ENCODE results near the gene NFE2L3. TPM values are rescaled to one million over a fixed set of nuclear protein-coding genes. Genes with fewer than 3 reads are reported as not detected.

The NFE2L3 gene
- total and polyA plus RNA-seq, 2 of the 8 experiments (the other 6 are each of a cell fraction or from before 2014, with no cell fraction given): 64.9 to 76.5 TPM

DNA sequence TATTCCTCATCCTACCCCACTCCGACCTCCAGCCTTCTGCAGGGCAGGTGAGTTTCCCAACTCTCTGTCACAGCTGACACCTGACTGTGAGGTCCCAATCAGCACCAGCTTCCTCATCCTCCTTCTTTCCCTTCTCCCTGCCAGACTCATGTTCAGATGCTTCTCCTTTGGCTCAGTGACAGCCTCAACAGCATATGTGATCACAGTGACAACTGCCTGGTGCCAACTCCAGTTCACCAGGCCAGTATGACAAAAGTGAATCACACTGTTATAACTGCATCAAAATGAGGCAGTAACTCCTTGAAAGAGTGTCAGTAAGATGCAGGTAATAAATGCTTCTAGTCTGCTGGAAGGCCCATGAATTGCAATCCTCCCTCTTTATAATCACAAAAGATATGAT, 46.8 kb upstream of the NFE2L3 start (continued):
- TF ChIP-seq TAF7 (optimal IDR thresholded peaks at IDR 0.05; ENCODE audit: borderline replicate concordance, low read depth, low read length) (no peak), GABPA (IDR thresholded peaks at IDR 0.05; ENCODE audit: borderline replicate concordance, insufficient read depth, low read length) (no peak), CHD2 (IDR thresholded peaks at IDR 0.05; ENCODE audit: low read length) (no peak)
- TF ChIP-seq, protein P1, sequence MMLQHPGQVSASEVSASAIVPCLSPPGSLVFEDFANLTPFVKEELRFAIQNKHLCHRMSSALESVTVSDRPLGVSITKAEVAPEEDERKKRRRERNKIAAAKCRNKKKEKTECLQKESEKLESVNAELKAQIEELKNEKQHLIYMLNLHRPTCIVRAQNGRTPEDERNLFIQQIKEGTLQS (IDR thresholded peaks at IDR 0.05; ENCODE audit: insufficient read depth, low read depth, low read length): no peak
